Kidney (tissue), 14 donors: ENCODE data around the gene NSG1. TPM values are rescaled to one million over a fixed set of nuclear protein-coding genes. Genes with fewer than 3 reads are reported as not detected.
A peak's percentile ranks its signal among the peaks of the same experiment; 100 is the strongest.

ENCODE experiments used
- DNase-seq, 5 donors: peaks; one replicate each; pipeline ENCODE4 v3.0.0-alpha.2; 2013 to 2020
- FAIRE-seq: peaks from 2 replicates; lab custom pipeline; 2012; peaks lifted over from hg19 to GRCh38; lab: Jason Lieb, UNC
- H3K27ac ChIP-seq, 2 donors: one replicate each; pipeline ENCODE4 v1.7.0; 2013; ENCODE audit warnings: low read depth in 2 of 2, low read length in 2 of 2, inconsistent platforms in 1 of 2
- H3K27me3 ChIP-seq: one replicate; pipeline ENCODE4 v1.7.1; 2013; ENCODE audit warnings: low read length, inconsistent platforms; ENCODE audit not compliant: control insufficient read depth, insufficient read depth
- H3K36me3 ChIP-seq, 3 donors: one replicate each; pipeline versions ENCODE4 v1.7.0 to v1.7.1; 2013; ENCODE audit warnings: low read length in 3 of 3, control low read depth in 1 of 3, inconsistent platforms in 1 of 3; ENCODE audit not compliant: insufficient read depth in 3 of 3, control insufficient read depth in 2 of 3
- H3K4me1 ChIP-seq, 3 donors: one replicate each; pipeline versions ENCODE4 v1.7.0 to v1.7.1; 2013; ENCODE audit warnings: low read length in 3 of 3, inconsistent platforms in 1 of 3, low read depth in 1 of 3; ENCODE audit not compliant: control insufficient read depth in 2 of 3, insufficient read depth in 2 of 3
- H3K4me3 ChIP-seq, 3 donors: one replicate each; pipeline versions ENCODE4 v1.7.0 to v1.8.1; 2013; ENCODE audit warnings: low read length in 3 of 3, control low read depth in 1 of 3, inconsistent platforms in 1 of 3
- H3K9ac ChIP-seq, 3 donors: one replicate each; pipeline versions ENCODE4 v1.7.0 to v1.7.1; 2013; ENCODE audit warnings: low read length in 3 of 3, control low read depth in 1 of 3, inconsistent platforms in 1 of 3
- H3K9me3 ChIP-seq, 3 donors: one replicate each; pipeline versions ENCODE4 v1.7.0 to v1.7.1; 2013; ENCODE audit warnings: low read length in 3 of 3, control low read depth in 1 of 3, inconsistent platforms in 1 of 3; ENCODE audit not compliant: control insufficient read depth in 2 of 3, insufficient read depth in 1 of 3
- CTCF ChIP-seq: IDR thresholded peaks from 3 replicates; pipeline ENCODE4 v1.5.1; 2012; ENCODE audit warnings: mild to moderate bottlenecking, moderate library complexity, borderline replicate concordance; ENCODE audit not compliant: insufficient read depth; ENCODE audit errors: extremely low read depth
- intact Hi-C: fragments of 100-400 bp; cut with DNase I; formaldehyde crosslinking; loops from one replicate; pipeline ENCODE4 v1.11.1; 2022
- polyA plus RNA-seq: library from polyadenylated mRNA; stranded (reverse); fragments of 350-450 nt; fragmentation: Illumina TruSeq; extraction: RNeasy Lipid Tissue Mini Kit (QIAGEN cat#74804); gene quantifications from one replicate; pipeline ENCODE4 v1.2.3, GENCODE V29; 2014; ENCODE audit warnings: low read depth, low replicate concordance; ENCODE audit not compliant: insufficient read depth
- total RNA-seq: library from RNA; stranded (reverse); fragmentation: NEBNext Ultra II Directional; extraction: Animal tissue kit (Norgen Biotek cat#: 25700); gene quantifications from one replicate; pipeline ENCODE4 v1.2.1, GENCODE V29; 2021
- donor health status: control.
- donor health status: control.
- donor health status: control.
- donor health status: control.
- donor health status: control.
- donor health status: DM: yes; HTN: yes; CAD: no.
- donor health status: Normal renal cell carcinoma (clear cell type).

The NSG1 gene
- total and polyA plus RNA-seq, 2 donors from 2014 or later: 4.7 to 9.5 TPM

- no peak for TF ChIP-seq CTCF
- no peaks in the 10 kb centered on the region for H3K4me1 ChIP-seq
- FAIRE-seq: no peak
- H3K27me3 ChIP-seq: no peaks in the 10 kb centered on the region
- H3K4me3 ChIP-seq: no peak overlapping the region
- DNase-seq: peak in 2 of 5 donors; percentile 20 to 27
- H3K9ac ChIP-seq: no peak overlapping the region
- no peaks in the 10 kb centered on the region for H3K36me3 ChIP-seq
- no peak overlapping the region for H3K27ac ChIP-seq
- intact Hi-C loops: no loop called here
- H3K9me3 ChIP-seq: peaks cover 0 to 3% (median 0%) of the 10 kb centered on the region in 3 donors
These were observed 22.3 kb upstream of the NSG1 start for GRCh38 chr4:4364486-4365208.

- FAIRE-seq (no peak), DNase-seq (peak in 1 of 5 donors; percentile 22)
- no peaks in the 10 kb centered on the region for H3K4me1 ChIP-seq
- no peak overlapping the region for H3K4me3 ChIP-seq
- peaks cover 0 to 3% (median 0%) of the 10 kb centered on the region in 3 donors for H3K9me3 ChIP-seq
- H3K27me3 ChIP-seq: no peaks in the 10 kb centered on the region
- no peak for TF ChIP-seq CTCF
- H3K36me3 ChIP-seq: no peaks in the 10 kb centered on the region
- intact Hi-C loops: no loop called here
- no peak overlapping the region for H3K9ac ChIP-seq
- no peak overlapping the region for H3K27ac ChIP-seq
These were observed 17.9 kb upstream of the NSG1 start for GRCh38 chr4:4368809-4369580.

DNA sequence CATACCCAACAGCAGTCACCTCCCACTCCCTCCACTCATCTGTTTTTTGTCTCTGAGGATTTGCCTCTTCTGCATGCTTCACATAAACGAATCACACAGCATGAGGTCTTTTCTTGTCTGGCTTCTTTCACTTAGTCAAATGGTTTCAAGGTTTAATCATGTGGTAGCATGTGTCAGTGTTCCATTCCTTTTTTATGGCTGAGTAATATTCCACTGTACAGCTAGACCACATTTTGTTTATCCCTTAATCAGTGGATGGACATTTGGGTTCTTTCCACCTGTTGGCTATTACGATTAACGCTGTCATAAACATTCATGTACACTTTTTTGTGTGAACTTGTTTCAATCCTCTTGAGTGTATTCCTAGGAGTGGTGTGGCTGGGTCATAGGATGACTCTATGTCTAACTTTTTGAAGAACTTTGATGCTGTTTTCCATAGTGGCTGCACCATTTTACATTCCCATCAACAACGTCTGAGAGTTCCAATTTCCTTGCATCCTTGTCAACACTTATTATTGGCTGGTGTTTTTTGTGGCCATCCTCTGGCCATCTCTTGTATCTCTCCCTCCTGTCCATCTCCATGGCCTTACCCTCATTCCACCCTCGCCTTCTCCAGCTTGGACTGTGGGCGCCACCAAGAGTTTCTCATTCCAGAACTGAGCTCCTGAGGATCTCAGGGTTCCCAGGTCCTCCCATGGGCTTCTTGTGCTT lies 12.4 kb upstream of the NSG1 start:
- Histone ChIP-seq H3K4me1 (no peaks in the 10 kb centered on the region), H3K27me3 (no peaks in the 10 kb centered on the region), H3K27ac (no peak overlapping the region), H3K9ac (no peak overlapping the region), H3K9me3 (no peaks in the 10 kb centered on the region), H3K4me3 (no peak overlapping the region), H3K36me3 (no peaks in the 10 kb centered on the region)
- no peak for TF ChIP-seq CTCF
- FAIRE-seq: no peak
- intact Hi-C loops: no loop called here
- no peak for DNase-seq
